IPS-20b (cell line): ENCODE measurements around the gene RAD54L2.

ENCODE experiments used
- H3K27ac ChIP-seq: one replicate; pipeline ENCODE4 v1.5.1; 2013; ENCODE audit warnings: low read length
- H3K27me3 ChIP-seq: 2 replicates; pipeline ENCODE4 v1.6.1; 2013; ENCODE audit warnings: mild to moderate bottlenecking, low read length, inconsistent platforms; ENCODE audit not compliant: insufficient read depth
- H3K36me3 ChIP-seq: 2 replicates; pipeline ENCODE4 v1.6.1; 2013; ENCODE audit warnings: low read depth, mild to moderate bottlenecking, inconsistent platforms, low read length, moderate library complexity; ENCODE audit not compliant: insufficient read depth
- H3K4me1 ChIP-seq: 2 replicates; pipeline ENCODE4 v1.6.1; 2013; ENCODE audit warnings: mild to moderate bottlenecking, control low read depth, inconsistent platforms, low read length, moderate library complexity; ENCODE audit not compliant: insufficient read depth
- H3K4me3 ChIP-seq: 2 replicates; pipeline ENCODE4 v1.5.1; 2013; ENCODE audit warnings: mild to moderate bottlenecking, low read length, inconsistent platforms
- H3K9ac ChIP-seq: 2 replicates; pipeline ENCODE4 v1.6.1; 2013; ENCODE audit warnings: low read depth, mild to moderate bottlenecking, inconsistent platforms, low read length, moderate library complexity
- H3K9me3 ChIP-seq: 2 replicates; pipeline ENCODE4 v1.6.1; 2013; ENCODE audit warnings: mild to moderate bottlenecking, low read depth, low read length, inconsistent platforms; ENCODE audit not compliant: insufficient read depth

The RAD54L2 gene, protein sequence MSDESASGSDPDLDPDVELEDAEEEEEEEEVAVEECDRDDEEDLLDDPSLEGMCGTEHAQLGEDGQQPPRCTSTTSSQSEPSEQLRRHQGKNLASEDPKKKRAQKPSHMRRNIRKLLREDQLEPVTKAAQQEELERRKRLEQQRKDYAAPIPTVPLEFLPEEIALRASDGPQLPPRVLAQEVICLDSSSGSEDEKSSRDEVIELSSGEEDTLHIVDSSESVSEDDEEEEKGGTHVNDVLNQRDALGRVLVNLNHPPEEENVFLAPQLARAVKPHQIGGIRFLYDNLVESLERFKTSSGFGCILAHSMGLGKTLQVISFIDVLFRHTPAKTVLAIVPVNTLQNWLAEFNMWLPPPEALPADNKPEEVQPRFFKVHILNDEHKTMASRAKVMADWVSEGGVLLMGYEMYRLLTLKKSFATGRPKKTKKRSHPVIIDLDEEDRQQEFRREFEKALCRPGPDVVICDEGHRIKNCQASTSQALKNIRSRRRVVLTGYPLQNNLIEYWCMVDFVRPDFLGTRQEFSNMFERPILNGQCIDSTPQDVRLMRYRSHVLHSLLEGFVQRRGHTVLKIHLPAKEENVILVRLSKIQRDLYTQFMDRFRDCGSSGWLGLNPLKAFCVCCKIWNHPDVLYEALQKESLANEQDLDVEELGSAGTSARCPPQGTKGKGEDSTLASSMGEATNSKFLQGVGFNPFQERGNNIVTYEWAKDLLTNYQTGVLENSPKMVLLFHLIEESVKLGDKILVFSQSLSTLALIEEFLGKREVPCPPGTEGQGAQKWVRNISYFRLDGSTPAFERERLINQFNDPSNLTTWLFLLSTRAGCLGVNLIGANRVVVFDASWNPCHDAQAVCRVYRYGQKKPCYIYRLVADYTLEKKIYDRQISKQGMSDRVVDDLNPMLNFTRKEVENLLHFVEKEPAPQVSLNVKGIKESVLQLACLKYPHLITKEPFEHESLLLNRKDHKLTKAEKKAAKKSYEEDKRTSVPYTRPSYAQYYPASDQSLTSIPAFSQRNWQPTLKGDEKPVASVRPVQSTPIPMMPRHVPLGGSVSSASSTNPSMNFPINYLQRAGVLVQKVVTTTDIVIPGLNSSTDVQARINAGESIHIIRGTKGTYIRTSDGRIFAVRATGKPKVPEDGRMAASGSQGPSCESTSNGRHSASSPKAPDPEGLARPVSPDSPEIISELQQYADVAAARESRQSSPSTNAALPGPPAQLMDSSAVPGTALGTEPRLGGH (N-terminal part only)

GRCh38 chr3:51538459-51539290 is at the start of gene RAD54L2:
Gene RAD54L2 (plus strand): TSS chr3:51538719. CDS start chr3:51590421, 51,702 bp downstream.
- Histone ChIP-seq H3K9me3 (no peaks in the 10 kb centered on the region), H3K4me1 (peaks cover 5% of the 10 kb centered on the region), H3K36me3 (peaks cover 15% of the 10 kb centered on the region; the same call in 1 of the 2 replicates), H3K9ac (peak within 1 kb of the TSS; percentile 95), H3K27ac (peak within 1 kb of the TSS; percentile 52), H3K27me3 (no peaks in the 10 kb centered on the region), H3K4me3 (peak within 1 kb of the TSS; percentile 90)

DNA sequence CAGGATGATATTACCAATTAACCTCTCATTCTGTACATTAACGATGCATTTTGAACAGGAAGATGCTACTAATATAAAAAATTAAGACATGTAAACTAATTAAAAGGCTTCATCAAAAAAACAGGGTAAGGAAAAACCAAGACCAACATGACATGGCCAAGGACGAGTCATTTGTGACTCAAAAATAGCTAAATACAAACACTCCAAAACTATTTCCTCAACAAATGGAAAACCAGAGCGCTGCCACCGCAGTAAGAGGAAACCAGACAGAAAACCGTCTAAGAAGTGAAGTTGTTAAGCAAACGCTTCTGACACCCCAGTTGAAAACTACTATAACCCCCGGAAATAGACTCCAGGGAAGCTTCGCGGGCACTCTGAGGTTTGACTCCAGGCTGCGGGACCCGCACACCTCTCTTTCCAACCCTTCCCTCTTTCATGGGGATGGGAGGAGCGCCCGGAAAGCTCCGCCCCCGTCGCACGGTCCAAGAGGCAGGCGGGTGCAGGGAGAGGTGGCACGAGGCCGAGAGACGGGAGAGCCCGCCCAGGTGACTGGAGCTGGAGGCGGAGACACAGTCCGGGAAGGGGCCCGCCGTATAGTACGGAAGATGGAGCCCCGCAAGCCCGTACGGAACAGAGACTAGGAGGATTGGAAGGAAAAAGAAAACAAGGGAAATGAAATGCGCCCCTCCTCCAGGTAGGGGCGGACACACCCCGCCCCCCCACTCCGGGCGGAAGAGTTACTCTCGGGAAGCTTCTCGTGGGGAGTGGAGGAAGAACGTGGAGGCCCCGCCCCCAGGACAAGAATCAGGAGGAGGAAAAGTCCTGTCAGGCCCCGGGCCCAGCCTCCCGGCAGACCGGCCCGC is 39.4 kb upstream of the RAD54L2 start:
- Histone ChIP-seq H3K27me3 (no peaks in the 10 kb centered on the region), H3K9ac (peak overlapping the region; percentile 88; the same call in 1 of the 2 replicates), H3K4me1 (0 out of 2 replicates have a peak, but pooled peaks cover 3% of the 10 kb centered on the region), H3K36me3 (peaks cover 16% of the 10 kb centered on the region), H3K9me3 (no peaks in the 10 kb centered on the region), H3K4me3 (peak overlapping the region; percentile 90), H3K27ac (peak overlapping the region; percentile 87)

GRCh38 chr3:51500632-51501131 is 37.8 kb upstream of the RAD54L2 start:
- H3K36me3 ChIP-seq = peaks cover 9% of the 10 kb centered on the region
- no peaks in the 10 kb centered on the region for H3K27me3 ChIP-seq
- 0 out of 2 replicates have a peak, but pooled peaks cover 3% of the 10 kb centered on the region for H3K4me1 ChIP-seq
- peak overlapping the region; percentile 22 for H3K27ac ChIP-seq
- no peaks in the 10 kb centered on the region for H3K9me3 ChIP-seq
- H3K9ac ChIP-seq = peak overlapping the region; percentile 75; the same call in 1 of the 2 replicates
- peak overlapping the region; percentile 90; the same call in 1 of the 2 replicates for H3K4me3 ChIP-seq

DNA sequence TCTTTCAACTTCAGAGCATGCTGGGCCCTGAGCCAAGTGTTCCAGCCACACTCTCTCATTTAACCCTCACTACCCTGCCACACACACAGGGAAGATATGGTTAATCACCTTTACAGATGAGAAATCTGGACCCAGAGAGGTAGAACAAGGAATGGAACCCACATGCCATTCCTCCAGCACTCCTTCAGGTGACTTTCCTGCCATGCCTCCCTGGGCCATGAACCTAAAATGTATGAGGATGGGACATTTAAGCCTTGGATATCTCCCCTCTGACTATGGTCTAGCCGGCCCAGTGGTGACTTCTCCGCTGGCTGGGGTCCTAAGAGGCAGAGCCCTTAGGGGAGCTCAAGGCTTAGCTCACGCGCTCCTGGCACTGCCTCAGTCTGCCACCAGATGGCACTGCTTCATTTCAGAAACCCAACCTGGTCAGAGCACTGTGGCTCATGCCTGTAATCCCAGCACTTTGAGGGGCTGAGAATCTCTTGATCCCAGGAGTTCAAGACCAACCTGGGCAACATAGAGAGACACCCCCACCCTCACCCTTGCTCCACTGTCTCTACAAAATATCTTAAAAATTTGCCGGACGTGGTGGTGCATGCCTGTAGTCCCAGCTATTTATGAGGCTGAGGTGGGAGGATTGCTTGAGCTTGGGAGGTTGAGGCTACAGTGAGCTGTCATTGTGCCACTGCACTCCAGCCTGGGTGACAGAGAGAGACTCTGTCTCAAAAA is 36.5 kb upstream of the RAD54L2 start:
- Histone ChIP-seq H3K9ac (no peak overlapping the region), H3K36me3 (no peaks in the 10 kb centered on the region), H3K4me1 (0 out of 2 replicates have a peak, but pooled peaks cover 3% of the 10 kb centered on the region), H3K4me3 (no peak overlapping the region), H3K27ac (no peak overlapping the region), H3K9me3 (no peaks in the 10 kb centered on the region), H3K27me3 (no peaks in the 10 kb centered on the region)

DNA sequence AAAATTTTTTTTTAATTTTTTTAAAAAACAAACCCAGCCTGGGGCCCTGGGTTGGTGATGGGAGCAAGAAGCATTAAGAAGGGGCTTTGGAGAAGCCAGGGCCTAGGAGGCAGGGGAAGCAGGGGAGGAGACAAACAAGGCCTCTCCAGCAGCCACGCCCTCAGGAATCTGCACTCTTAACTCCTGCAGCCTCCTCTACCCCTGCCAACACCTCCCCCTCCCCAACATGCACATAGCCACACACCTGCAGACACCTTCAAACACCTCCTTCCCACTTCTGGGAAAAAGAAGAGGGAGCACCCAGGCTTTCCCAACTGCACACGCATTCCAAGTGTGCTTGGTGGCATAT is 36.0 kb upstream of the RAD54L2 start:
- no peaks in the 10 kb centered on the region for H3K36me3 ChIP-seq
- H3K27me3 ChIP-seq = no peaks in the 10 kb centered on the region
- no peak overlapping the region for H3K27ac ChIP-seq
- 0 out of 2 replicates have a peak, but pooled peaks cover 3% of the 10 kb centered on the region for H3K4me1 ChIP-seq
- H3K4me3 ChIP-seq = no peak overlapping the region
- H3K9me3 ChIP-seq = no peaks in the 10 kb centered on the region
- H3K9ac ChIP-seq = no peak overlapping the region

GRCh38 chr3:51503007-51503406 is 35.5 kb upstream of the RAD54L2 start:
- no peak overlapping the region for H3K4me3 ChIP-seq
- no peak overlapping the region for H3K27ac ChIP-seq
- no peaks in the 10 kb centered on the region for H3K27me3 ChIP-seq
- no peaks in the 10 kb centered on the region for H3K36me3 ChIP-seq
- no peaks in the 10 kb centered on the region for H3K9me3 ChIP-seq
- 0 out of 2 replicates have a peak, but pooled peaks cover 3% of the 10 kb centered on the region for H3K4me1 ChIP-seq
- H3K9ac ChIP-seq = no peak overlapping the region

DNA sequence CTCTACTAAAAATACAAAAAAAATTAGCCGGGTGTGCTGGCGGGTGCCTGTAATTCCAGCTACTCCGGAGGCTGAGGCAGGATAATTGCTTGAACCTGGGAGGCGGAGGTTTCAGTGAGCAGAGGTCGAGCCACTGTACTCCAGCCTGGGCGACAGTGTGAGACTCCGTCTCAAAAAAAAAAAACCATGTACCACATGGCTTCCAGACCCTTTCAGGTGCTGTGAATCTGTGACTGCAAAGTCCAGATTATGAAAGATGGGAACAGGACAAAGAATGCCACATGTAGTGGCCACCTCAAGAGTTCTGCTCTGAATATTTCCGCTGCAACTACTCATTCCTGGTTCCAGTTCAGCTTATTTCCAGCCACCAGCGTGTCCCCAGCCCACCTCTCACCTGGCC is 30.3 kb upstream of the RAD54L2 start:
- Histone ChIP-seq H3K4me3 (no peak overlapping the region), H3K9ac (no peak overlapping the region), H3K4me1 (no peaks in the 10 kb centered on the region), H3K27me3 (no peaks in the 10 kb centered on the region), H3K36me3 (no peaks in the 10 kb centered on the region), H3K9me3 (no peaks in the 10 kb centered on the region), H3K27ac (no peak overlapping the region)

DNA sequence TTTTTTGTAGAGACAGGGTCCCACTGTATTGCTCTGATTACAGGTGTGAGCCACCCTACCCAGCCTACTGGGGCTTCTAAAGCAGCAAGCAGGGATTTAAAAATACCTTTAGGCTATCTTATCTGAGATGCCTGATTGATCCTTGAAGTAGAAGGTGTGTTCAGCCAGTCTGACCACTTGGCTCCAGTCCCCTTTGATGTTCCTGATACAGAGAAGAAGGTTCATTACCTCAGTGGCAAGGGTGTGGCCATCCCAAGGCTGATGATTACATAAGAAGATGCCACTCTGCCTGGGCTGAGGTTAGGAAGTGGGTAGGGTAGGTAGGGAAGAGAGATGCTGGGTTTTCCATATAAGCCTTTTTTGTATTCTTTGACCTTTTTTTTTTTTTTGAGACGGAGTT is 27.5 kb upstream of the RAD54L2 start:
- Histone ChIP-seq H3K27ac (no peak overlapping the region), H3K4me1 (no peaks in the 10 kb centered on the region), H3K27me3 (no peaks in the 10 kb centered on the region), H3K9me3 (no peaks in the 10 kb centered on the region), H3K9ac (no peak overlapping the region), H3K4me3 (no peak overlapping the region), H3K36me3 (no peaks in the 10 kb centered on the region)

DNA sequence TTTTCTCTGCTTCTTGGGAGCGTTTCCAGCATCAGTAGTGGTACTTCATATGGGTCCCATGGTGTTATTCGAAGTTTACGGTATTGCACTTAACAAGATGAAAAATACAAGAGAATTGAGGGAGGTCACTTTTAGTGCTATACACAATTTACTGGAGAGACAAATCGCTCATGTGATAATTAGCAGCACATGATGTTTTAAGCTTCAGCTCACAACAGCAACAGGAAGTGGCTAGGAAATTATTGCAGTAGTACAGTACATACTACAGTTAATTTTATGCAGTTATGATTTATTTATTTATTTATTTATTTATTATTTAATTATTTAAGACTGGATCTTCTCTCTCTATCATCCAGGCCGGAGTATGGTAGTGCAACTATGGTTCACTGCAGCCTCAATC is 24.3 kb upstream of the RAD54L2 start:
- H3K9ac ChIP-seq = no peak overlapping the region

More for the DNA sequence above, 24.3 kb upstream of the RAD54L2 start:
- H3K4me3 ChIP-seq = no peak overlapping the region
- no peaks in the 10 kb centered on the region for H3K9me3 ChIP-seq
- no peaks in the 10 kb centered on the region for H3K36me3 ChIP-seq
- no peak overlapping the region for H3K27ac ChIP-seq
- H3K4me1 ChIP-seq = no peaks in the 10 kb centered on the region
- H3K27me3 ChIP-seq = no peaks in the 10 kb centered on the region
